NCI-H128 (cell line): ENCODE results near the gene JAK2.
"Not testable (repeated sequence)": the region's sequence is repeated elsewhere in the genome, so short reads cannot be mapped to it uniquely, and the experiment has no call there.

Source experiments
- DNase-seq: peaks from one replicate; lab custom pipeline; 2025; ENCODE audit not compliant: unreplicated experiment; lab: John Stamatoyannopoulos, UW

JAK2 gene

DNA sequence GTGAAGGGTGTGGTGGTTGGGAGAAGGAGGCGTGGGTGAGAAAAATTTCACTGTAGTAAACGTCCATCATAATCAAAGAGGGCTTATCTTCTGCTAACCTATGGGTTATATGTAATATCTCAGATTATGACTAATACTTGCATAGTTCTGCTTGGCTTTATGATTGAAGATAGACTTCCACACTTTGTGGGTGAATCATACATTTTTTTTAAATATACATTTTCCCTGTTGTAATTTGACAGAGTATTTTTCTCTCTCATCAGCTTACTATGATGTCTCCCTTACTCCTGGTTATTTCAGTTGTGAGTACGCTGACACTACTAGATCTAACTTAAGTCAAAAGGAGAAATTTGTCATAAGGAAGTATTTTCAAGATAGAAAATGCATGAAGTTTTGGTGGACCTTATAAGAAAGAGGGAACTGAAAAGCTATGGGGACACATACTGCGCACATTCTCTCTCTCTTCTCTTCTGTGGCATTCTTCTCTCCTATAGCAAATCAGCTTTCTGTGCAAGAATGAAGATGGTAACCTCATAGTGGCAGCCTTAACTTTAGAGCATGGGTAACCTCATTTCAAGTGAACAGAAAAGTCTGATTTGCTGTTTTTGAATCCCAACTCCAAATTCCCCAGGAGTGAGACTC is 4.9 kb upstream of the JAK2 start:
- no peak for DNase-seq

DNA sequence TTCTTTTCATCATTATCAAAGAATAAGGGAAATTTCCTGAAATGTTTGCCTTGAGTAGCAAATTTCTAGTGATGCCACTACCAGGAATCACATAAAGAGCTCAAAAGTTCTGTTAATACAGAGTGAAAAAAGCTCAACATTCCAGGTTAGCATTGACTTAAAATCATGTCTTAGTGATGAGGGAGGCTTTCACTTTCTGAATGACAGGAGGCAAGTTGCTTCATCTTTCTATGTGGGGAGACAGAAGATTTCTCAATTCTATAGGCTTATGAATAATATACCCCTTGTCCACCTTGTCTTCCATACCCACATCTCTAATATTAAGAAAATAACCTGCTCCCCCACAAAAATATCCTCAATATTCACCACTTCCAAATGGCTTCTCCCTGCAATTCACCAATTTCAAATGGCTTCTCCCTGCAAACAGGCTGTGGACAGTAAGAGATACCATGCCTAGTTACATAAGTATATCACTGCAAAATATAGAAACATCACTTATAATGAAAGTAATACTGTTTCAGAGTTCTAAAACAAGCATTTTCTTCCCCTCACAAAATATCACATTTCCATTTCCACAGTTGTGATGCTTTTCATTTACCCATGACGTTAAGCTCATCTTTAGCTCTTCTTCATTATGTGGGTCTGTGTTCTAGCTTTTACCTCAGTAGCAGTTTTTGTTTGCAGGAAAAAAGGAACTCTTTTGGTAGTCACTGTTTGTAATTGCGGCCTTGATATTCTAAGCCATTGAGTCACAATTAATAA is 2.2 kb upstream of the JAK2 start:
- DNase-seq, result no peak

DNA sequence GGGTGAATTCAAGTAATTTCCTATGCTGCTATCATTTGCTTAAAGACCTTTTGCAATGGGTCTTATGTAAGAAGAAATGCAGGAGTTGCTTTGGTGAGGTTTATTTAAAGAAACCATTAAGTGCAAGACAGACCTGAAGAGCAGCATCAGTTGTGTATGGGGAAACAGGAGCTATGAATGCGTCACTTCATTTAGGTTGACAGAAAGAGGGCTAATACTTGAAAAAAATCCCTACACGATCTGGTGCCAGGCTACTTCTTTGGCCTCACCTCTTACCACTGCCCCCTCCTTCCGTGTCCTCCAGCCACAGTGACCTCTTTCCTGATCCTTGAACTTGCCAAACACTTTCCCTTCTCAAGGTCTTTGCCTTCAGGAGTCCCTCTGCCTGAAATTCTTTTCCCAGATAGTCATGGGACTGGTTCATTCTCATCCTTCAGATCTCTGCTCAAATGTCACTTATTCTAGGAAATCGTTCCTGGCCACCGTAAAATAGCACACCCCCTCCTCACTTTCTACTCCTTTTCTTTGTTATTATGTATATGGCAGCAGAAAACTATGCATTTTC is 1.4 kb upstream of the JAK2 start:
- DNase-seq, result no peak

DNA sequence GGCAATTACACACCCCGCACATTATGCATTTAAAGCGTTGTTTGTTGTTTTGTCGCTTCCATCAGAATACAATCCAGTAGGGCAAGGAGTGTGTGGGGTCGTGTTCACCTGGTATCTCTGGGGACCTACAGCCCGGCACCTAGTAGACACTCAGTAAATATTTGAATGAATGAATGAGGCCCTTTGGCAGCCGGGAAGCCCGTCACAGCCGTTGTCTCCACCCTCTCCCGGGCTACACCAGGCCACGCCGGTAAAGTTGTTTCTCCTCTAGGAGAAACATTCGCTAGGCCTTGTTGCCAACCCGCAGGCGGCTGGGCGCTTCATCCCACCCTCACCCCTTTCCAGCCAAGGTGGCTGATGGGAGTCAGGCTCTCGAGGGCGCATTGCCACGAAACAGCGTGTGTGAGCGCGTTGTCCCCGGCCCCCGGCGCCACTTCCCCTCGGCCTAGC is 876 bp upstream of the JAK2 start:
- no peak for DNase-seq

DNA sequence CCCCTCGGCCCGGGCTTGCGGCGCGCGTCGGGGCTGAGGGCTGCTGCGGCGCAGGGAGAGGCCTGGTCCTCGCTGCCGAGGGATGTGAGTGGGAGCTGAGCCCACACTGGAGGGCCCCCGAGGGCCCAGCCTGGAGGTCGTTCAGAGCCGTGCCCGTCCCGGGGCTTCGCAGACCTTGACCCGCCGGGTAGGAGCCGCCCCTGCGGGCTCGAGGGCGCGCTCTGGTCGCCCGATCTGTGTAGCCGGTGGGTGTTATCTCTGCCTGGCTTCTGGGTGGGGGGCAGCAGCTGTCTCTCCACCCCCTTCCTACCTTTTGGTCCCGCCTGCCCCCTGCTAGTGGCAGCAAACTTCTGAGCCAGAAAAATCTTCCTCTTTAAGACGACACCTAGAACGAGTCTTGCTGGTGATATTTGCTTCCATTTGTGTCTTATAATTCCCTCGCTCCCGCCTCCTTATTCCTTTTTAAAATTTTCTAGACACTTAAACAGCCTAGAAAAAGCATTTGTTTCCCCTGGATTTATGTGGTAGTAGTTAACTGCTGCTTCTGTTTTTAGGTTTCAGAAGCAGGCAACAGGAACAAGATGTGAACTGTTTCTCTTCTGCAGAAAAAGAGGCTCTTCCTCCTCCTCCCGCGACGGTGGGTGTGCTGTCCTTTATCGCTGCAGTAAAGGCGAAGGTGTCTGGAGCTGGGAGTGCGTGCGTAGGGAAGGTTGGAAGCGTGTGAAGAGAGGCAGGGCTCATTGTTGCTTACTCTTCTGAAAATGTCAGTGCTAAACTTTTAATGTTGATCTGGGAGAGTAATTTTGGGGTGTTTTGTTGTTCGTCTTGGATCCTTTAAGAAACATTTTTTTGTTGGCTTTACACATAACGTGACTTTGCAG is 554 bp downstream of the JAK2 start:
- DNase-seq, result no peak

DNA sequence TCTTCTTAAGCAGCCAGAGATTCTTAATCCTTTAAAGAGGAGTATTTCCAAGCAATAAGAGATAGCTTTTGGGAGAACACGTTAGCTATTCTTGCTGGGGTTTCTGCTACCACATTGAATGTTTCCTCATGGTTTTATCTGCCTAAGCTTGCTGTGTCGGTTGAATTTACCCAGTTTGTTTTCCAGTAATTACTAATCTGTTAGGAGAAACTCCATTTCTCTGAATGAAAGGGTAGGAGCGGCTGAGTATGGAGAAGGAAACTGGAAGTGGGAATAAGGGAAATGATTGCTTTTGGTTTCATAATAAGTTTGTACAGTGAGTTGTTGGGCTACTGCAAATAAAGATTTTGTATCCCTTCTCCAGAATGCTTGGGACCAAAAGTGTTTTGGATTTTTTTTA is 1.2 kb downstream of the JAK2 start:
- DNase-seq, result no peak

DNA sequence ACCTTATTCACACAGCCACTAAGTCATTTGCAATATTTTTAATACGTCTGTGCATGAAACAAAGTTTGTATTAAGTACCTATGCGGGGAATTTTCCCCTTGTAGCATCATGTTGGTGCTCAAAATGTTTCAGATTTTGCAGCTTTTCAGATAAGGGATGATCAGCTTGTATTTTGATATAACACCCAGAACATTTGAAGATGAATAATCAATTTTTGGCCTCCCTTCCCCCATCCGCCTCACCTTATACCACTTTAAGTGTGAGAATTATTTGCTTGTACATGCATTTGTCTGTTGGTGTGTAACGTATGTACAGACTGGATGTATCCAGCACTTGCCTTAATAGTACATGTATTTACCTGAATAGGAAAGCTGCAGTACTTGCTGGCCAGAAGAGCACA is 1.7 kb downstream of the JAK2 start:
- no peak for DNase-seq

DNA sequence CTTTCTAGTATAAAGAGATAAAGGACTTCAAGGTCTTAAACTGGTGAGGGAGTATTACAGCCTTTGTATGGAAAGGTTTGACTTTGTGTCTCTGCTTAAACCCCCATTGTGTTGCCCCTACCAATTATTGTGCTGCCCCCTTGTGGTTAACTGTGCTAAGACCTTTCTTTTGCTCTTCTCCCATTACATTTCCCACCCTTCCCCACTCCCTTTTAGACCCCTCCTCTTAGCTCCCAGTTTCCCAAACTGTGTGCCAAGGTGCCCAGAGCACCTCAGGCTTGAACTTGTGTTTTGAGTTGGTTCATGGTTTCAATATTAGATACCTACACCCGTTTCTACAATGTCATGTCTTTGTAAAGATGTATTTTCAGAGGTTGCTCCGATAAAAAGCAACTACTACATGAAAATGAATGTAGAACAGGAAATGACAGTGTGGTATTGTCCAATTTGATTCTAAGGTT is 2.9 kb downstream of the JAK2 start:
- peak; percentile 18 for DNase-seq

DNA sequence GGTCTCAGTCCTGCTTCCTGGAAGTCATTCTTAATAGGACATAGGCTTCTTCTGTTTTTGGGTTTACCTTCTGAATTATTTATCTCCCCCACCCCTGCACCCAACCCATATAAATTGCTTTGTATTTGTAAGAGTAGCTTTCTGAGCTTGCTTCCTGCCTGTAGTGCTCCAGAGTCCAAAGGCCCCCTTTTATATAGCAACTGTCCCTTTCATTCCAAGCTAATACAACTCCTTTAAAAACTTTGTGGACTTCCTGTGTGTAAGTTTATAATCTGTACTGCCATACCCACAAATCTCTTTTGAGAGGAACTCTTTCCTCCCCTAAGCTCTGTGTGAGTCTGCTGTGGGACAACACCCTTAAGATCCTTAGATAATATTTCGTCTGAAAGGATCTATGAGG is 7.8 kb downstream of the JAK2 start:
- no peak for DNase-seq

DNA sequence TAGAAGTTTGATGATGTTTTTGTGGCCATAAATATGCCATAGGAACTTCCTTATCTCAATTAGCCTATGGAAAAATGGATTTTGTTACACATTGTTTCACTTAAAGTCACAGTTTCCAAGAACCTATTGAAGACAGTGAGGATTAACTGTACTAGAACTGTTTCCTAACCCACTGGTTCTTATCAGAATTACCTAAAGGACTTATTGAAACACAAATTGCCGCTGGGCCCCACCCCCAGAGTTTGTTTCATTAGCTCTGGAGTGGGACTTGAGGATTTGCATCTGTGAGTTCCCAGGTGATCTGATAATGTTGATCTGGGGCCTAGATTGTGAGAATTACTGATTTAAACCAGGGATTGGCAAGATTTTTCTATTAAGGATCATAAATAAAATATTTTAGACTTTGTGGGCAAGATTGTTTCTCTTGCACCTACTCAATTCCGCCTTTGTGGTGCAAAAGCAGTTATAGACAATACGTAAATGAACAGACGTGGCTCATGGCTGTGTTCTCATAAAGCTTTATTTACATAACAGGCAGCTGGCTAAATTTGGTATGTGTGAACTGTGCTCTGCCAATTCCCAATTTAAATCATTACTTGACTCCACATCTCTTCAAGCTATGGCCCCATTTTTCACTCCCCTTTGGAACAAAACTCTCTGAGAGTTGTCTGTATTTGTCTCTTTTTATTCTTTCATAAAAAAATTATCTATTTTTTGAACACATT is 9.3 kb downstream of the JAK2 start:
- no peak for DNase-seq

DNA sequence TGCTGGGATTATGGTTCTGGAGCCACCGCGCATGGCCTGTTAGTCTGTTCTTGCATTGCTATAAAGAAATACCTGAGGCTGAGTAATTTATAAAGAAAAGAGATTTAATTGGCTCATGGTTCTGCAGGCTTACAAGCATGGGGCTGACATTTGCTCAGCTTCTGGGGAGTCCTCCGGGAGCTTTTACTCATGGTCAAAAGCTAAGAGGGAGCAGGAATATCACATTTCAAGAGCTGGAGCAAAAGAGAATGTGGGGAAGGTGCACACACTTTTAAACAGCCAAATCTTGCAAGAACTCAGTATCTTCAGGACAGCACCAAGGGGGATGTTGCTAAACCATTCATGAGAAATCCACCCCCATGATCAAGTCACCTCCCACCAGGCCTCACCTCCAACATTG is 12.1 kb downstream of the JAK2 start:
- no peak for DNase-seq

DNA sequence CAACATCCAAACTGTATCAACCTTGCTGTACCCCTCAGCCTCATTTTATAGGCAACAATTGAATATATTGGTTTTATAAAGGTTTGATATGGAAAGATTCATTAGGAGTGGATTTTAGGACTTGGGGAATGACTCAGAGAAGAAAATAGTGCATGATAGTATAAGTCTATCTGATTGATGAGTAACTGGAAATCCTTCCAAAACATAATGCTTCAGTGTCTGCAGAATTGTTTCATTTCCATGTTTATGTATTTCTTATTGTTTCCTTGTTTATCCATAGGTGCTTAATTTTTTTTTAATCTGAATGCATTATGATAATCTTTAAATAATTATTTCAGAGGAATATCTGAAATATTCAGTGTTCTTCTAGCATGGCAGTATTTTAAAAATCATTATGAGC is 12.6 kb downstream of the JAK2 start:
- no peak for DNase-seq

DNA sequence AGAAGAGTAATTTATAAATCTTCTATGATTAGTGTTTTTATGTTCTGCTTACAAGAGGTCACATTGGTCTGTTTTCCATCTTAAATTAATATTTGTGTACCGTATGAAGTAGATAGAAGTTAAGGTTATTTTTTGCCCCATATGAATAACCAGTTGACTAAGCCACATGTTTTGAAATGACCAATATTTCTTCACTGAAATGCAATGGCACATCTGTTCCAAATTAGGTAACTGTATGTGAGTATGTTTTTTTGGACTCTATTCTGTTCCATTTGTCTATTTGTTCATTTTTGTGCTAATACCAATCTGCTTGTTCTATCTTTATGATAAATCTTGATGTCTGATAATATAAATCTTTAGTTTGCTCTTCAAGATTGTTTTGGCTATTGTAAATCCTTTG is 17.7 kb downstream of the JAK2 start:
- no peak for DNase-seq

DNA sequence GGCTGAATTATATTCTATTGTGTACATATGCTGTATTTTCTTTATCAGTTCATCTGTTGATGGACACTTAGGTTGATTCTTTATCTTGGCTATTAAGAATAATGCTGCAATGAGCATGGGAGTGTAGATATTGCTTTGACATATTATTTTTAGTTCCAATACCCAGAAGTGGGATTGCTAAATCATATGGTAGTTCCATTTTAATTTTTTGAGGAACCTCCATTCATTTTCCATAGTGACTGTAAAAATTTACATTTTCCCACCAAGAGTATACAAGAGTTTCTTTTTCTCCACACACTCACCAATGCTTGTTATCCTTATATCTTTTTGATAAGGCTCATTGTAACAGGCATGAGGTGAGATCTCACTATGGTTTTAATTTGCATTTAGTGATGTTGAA is 19.4 kb downstream of the JAK2 start:
- no peak for DNase-seq

DNA sequence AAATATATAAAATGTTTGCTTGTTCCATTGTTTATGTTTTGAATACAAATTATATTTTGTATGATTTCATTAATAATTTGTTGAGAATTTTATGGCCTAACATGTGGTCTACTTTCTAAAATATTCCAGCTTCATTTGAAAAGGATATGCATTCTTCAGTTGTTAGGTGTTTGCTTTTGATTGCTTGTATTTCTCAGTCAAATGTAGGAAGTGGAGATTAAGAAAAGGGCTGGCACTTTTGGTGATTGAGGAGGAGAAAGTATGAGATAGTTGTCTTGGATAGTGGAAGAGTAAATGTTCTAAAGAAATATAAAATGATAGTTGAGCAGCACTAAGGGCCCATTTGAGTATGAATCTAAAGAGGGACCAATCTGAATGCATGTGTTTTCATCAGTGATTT is 23.1 kb downstream of the JAK2 start:
- DNase-seq, result no peak

DNA sequence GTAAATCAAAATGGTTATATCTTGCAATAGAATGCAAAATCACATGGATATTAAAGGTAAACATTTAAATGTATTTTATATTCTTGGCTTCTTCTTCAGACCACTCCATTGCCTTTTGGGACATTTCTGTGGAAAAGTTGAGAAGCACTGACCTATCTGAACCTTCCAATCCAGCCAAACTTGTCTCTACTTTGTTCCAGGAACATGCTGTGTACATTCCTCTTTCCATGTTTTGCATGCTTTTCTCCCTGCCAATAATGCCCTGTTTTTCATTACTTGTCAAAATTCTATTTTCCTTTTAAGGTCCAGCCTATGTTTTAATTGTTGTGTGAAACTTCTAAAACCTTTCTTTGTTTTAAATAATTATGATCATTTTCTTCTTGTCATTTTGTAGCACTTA is 28.3 kb downstream of the JAK2 start:
- DNase-seq, result no peak

DNA sequence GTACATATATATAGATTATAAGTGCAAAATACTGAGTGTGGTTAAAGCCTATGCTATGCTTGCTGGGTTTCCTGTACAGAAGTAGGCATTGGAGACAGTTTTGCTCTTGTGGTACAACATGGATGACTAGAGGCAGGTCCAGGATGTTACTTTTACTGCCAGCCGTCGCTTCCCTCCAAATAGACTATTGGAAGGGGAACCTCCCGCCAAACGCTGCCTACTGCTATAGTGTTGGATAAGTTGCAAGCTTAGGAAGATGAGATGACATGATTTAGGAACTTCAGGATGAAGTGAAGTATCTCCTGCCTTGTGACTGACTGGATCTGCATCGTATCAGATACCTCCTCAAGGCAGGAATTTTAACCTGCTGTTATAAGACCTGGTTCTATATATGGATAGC is 30.9 kb downstream of the JAK2 start:
- DNase-seq, result no peak

DNA sequence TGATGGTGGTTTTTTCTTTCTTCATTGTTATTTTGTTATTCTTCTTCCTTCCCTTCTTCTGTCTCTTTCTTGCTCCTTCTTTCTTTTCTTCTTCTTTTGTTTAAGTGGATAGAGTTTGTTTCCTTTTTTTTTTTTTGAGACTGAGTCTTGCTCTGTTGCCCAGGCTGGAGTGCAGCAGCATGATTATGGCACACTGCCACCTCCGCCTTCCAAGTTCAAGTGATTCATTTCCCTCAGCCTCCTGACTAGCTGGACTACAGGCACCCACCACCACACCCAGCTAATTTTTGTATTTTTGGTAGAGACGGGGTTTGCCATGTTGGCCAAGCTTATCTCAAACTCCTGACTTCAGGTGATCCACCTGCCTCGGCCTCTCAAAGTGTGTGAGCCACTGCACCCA is 40.3 kb downstream of the JAK2 start:
- no peak for DNase-seq

DNA sequence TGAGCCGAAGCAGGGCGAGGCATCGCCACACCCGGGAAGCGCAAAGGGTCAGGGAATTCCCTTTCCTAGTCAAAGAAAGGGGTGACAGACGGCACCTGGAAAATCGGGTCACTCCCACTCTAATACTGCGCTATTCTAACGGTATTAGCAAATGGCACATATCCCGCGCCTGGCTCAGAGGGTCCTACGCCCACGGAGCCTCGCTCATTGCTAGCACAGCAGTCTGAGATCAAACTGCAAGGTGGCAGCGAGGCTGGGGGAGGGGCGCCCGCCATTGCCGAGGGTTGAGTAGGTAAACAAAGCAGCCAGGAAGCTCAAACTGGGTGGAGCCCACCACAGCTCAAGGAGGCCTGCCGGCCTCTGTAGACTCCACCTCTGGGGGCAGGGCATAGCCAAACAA is 46.9 kb downstream of the JAK2 start:
- not testable (repeated sequence) for DNase-seq

DNA sequence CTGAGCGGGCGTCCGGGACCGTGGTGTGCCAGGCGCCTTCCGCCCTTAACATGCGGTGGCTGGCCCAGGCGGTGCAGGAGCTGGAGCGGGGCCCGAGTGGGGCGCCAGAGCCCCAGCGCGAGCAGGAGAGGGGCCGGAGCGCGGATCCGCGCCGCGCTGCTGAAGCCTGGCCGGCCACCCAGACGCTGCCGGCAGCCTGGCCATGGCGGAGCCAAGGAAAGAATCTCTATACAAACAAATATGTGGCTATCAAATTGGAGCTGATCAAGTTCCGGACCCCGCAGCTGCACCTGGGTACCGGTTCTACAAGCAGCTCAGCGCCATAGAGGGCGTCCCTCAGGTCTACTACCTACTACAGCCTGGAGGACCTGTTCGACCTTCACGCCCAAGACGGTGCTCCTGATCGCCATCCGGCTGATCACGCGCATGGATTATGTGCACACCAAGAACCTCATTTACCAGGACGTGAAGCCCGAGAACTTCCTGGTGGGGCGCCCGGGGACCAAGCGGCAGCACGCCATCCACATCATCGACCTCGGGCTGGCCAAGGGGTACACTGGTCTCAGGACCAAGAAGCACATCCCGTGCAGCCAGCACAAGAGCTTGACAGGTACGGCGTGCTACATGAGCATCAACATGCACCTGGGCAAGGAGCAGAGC is 55.8 kb downstream of the JAK2 start:
- no peak for DNase-seq
